GM06990 (cell line): ENCODE data around the gene TRIM69.
"Not testable (repeated sequence)": the region's sequence is repeated elsewhere in the genome, so short reads cannot be mapped to it uniquely, and the experiment has no call there.

Experiments
- DNase-seq: peaks from one replicate; pipeline ENCODE4 v3.0.0-alpha.2; 2011; ENCODE audit not compliant: insufficient read length; ENCODE audit errors: extremely low read depth
- H3K27me3 ChIP-seq: replicated peaks from 2 replicates; pipeline ENCODE4 v1.6.0; 2011; ENCODE audit warnings: low read length; ENCODE audit not compliant: control insufficient read depth, insufficient read depth
- H3K36me3 ChIP-seq: 2 replicates; pipeline ENCODE4 v1.5.1; 2011; ENCODE audit warnings: low read length; ENCODE audit not compliant: control insufficient read depth, insufficient read depth
- H3K4me3 ChIP-seq: replicated peaks from 2 replicates; pipeline ENCODE4 v1.5.1; 2011; ENCODE audit warnings: low read depth, mild to moderate bottlenecking, control low read depth, low read length
- CTCF ChIP-seq: IDR thresholded peaks from 2 replicates; pipeline ENCODE4 v1.5.1; 2011; ENCODE audit warnings: low read length, control low read depth, mild to moderate bottlenecking, inconsistent platforms; ENCODE audit not compliant: insufficient read depth, poor library complexity, severe bottlenecking

TRIM69 gene

GRCh38 chr15:44736181-44736765 lies at the start of gene TRIM69:
TSS of gene TRIM69 (plus strand) at chr15:44736528. CDS start at chr15:44736705, 177 bp downstream.
- TF ChIP-seq CTCF = no peak
- H3K27me3 ChIP-seq = no peaks in the 10 kb centered on the region
- DNase-seq = no peak
- peak within 1 kb of the TSS; percentile 65 for H3K4me3 ChIP-seq
- peaks cover 5% of the 10 kb centered on the region for H3K36me3 ChIP-seq

DNA sequence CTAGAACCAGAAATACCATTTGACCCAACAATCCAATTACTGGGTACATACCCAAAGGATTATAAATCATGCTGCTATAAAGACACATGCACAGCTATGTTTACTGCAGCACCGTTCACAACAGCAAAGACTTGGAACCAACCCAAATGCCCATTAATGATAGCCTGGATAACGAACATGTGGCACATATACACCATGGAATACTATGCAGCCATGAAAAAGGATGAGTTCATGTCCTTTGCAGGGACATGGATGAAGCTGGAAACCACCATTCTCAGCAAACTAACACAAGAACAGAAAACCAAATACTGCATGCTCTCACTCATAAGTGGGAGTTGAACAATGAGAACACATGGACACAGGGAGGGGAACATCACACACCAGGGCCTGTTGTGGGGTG lies 47.0 kb upstream of the TRIM69 start:
- H3K27me3 ChIP-seq, H3K36me3 ChIP-seq, H3K4me3 ChIP-seq, DNase-seq: not testable (repeated sequence)

GRCh38 chr15:44690245-44690644 lies 46.1 kb upstream of the TRIM69 start:
- not testable (repeated sequence) for DNase-seq, H3K36me3 ChIP-seq, H3K4me3 ChIP-seq, H3K27me3 ChIP-seq

GRCh38 chr15:44692659-44693058 lies 43.7 kb upstream of the TRIM69 start:
- DNase-seq = no peak
- TF ChIP-seq CTCF = no peak
- no peaks in the 10 kb centered on the region; the same call in 1 of the 2 replicates for H3K36me3 ChIP-seq
- H3K4me3 ChIP-seq = no peak overlapping the region
- H3K27me3 ChIP-seq = no peaks in the 10 kb centered on the region

- no peaks in the 10 kb centered on the region for H3K27me3 ChIP-seq
- no peak for DNase-seq
- no peak overlapping the region for H3K4me3 ChIP-seq
- no peak for TF ChIP-seq CTCF
- no peaks in the 10 kb centered on the region; the same call in 1 of the 2 replicates for H3K36me3 ChIP-seq
These were observed 41.9 kb upstream of the TRIM69 start for GRCh38 chr15:44694416-44694815.

DNA sequence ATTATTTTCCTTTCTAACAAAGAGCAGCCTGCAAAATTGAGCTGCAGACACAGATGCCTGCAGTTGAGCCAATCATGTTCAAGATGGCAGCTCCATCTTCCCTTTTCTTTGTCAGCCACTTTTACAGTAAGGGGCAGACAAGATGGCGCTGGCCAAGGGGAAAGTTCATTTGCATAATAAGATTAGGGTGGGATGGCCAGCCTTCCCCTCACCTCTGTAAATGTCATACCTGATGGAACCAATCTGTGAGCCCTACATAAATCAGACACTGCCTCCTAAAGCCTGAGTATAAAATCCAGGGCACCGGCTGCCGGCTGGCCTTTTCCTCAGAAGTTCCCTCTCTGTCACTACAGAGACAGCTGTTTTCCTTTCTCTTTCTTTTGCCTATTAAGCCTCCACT lies 41.0 kb upstream of the TRIM69 start:
- no peak overlapping the region for H3K4me3 ChIP-seq
- no peaks in the 10 kb centered on the region for H3K27me3 ChIP-seq
- DNase-seq = no peak
- no peak for TF ChIP-seq CTCF
- no peaks in the 10 kb centered on the region; the same call in 1 of the 2 replicates for H3K36me3 ChIP-seq

DNA sequence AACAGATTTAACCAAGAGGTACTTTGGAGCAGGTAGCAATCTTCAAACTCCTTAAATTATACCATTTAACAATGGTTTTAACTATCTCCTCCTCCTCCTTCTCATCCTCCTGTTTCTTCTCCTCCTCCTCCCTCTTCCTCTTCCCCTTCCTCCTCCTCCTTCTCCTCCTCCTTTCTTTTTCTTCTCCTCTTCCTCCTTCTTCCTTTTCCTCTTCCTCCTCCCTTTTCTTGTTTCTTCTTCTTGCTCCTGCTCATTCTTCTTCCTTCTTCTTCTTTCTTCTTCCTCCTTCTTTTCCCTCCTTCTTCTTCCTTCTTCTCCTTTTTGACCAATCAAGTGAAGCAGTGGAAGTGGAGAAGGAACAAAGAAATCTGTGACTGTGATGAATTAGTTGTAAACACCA lies 39.3 kb upstream of the TRIM69 start:
- Histone ChIP-seq H3K27me3 (no peaks in the 10 kb centered on the region), H3K36me3 (no peaks in the 10 kb centered on the region; the same call in 1 of the 2 replicates), H3K4me3 (no peak overlapping the region)
- TF ChIP-seq CTCF = no peak
- DNase-seq = no peak
